ENCODE data around the gene MED29. TPM values are rescaled to one million over a fixed set of nuclear protein-coding genes. Genes with fewer than 3 reads are reported as not detected.

The MED29 gene
- total RNA-seq, 1 experiment from 2014 or later: 32.0 TPM

- Histone ChIP-seq H3K36me3 (ENCODE audit: control insufficient read depth in 1 of 2, insufficient read depth in 2 of 2, low read length in 2 of 2) (peaks cover 4 to 7% of the 10 kb centered on the region in 2 experiments; a peak in 2 of 4 replicates), H3K27me3 (ENCODE audit: insufficient read depth, low read length) (no peaks in the 10 kb centered on the region), H3K4me3 (replicated peaks in 1 of 2; ENCODE audit: low read depth in 1 of 2, low read length in 2 of 2) (peak overlapping the region in 1 of 2 experiments; percentile 3; a peak in 2 of 4 replicates), H3K4me1 (ENCODE audit: control insufficient read depth in 1 of 2, insufficient read depth in 2 of 2, low read length in 2 of 2) (peaks cover 36 to 58% of the 10 kb centered on the region in 2 experiments), H3K9me2 (ENCODE audit: insufficient read depth) (no peaks in the 10 kb centered on the region), H3K4me2 (ENCODE audit: low read length) (peak overlapping the region; percentile 77), H2AFZ (ENCODE audit: low read depth, low read length, poor library complexity, severe bottlenecking) (no peak overlapping the region), H3K79me2 (ENCODE audit: insufficient read depth, low read length) (peaks cover 8% of the 10 kb centered on the region), H3K27ac (ENCODE audit: low read depth, low read length) (peak overlapping the region; percentile 91), H4K20me1 (ENCODE audit: insufficient read depth) (no peaks in the 10 kb centered on the region), H3K9me3 (ENCODE audit: control insufficient read depth in 1 of 2, insufficient read depth in 1 of 2, low read depth in 1 of 2, low read length in 2 of 2) (no peaks in the 10 kb centered on the region), H3K9ac (ENCODE audit: low read length) (peak overlapping the region; percentile 73)
- ATAC-seq (peak; percentile 74), DNase-seq (ENCODE audit: low read depth, low spot score) (peak; percentile 72)
- TF ChIP-seq ELF1 (IDR thresholded peaks at IDR 0.05; ENCODE audit: borderline replicate concordance, low read depth) (no peak), CEBPB (IDR thresholded peaks at IDR 0.05; ENCODE audit: low read depth) (no peak), TCF7L2 (IDR thresholded peaks at IDR 0.05; ENCODE audit: borderline replicate concordance, extremely low read depth, insufficient read depth, insufficient read length) (no peak), YY1 (IDR thresholded peaks at IDR 0.05; ENCODE audit: extremely low read depth, insufficient replicate concordance, low read depth, low read length) (no peak), JUND (IDR thresholded peaks at IDR 0.05) (no peak), POLR2A (IDR thresholded peaks at IDR 0.05; ENCODE audit: borderline replicate concordance, extremely low read depth, insufficient read depth, insufficient read length) (no peak), POLR2AphosphoS5 (IDR thresholded peaks at IDR 0.05; ENCODE audit: low read depth, low read length) (peak; percentile 72), FOSL1 (IDR thresholded peaks at IDR 0.05; ENCODE audit: low read depth) (no peak), CBX3 (IDR thresholded peaks at IDR 0.05; ENCODE audit: low read depth) (no peak), ZFX (IDR thresholded peaks at IDR 0.05) (no peak), ZNF274 (IDR thresholded peaks at IDR 0.05; ENCODE audit: low read depth, low read length) (no peak), EGR1 (IDR thresholded peaks at IDR 0.05; ENCODE audit: low read depth) (no peak), SP1 (IDR thresholded peaks at IDR 0.05; ENCODE audit: low read depth) (no peak), REST (IDR thresholded peaks at IDR 0.05; ENCODE audit: low read depth) (no peak)
- TF ChIP-seq, protein P1, sequence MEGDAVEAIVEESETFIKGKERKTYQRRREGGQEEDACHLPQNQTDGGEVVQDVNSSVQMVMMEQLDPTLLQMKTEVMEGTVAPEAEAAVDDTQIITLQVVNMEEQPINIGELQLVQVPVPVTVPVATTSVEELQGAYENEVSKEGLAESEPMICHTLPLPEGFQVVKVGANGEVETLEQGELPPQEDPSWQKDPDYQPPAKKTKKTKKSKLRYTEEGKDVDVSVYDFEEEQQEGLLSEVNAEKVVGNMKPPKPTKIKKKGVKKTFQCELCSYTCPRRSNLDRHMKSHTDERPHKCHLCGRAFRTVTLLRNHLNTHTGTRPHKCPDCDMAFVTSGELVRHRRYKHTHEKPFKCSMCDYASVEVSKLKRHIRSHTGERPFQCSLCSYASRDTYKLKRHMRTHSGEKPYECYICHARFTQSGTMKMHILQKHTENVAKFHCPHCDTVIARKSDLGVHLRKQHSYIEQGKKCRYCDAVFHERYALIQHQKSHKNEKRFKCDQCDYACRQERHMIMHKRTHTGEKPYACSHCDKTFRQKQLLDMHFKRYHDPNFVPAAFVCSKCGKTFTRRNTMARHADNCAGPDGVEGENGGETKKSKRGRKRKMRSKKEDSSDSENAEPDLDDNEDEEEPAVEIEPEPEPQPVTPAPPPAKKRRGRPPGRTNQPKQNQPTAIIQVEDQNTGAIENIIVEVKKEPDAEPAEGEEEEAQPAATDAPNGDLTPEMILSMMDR (IDR thresholded peaks at IDR 0.05 in 2 of 3, conservative IDR thresholded peaks at IDR 0.05 in 1 of 3; ENCODE audit: borderline replicate concordance in 1 of 3, insufficient read depth in 1 of 3, low read depth in 2 of 3, low read length in 2 of 3): peak in 2 of 3 experiments; percentile 91 to 98; a peak in 4 of 6 replicates
- TF ChIP-seq, protein P2, sequence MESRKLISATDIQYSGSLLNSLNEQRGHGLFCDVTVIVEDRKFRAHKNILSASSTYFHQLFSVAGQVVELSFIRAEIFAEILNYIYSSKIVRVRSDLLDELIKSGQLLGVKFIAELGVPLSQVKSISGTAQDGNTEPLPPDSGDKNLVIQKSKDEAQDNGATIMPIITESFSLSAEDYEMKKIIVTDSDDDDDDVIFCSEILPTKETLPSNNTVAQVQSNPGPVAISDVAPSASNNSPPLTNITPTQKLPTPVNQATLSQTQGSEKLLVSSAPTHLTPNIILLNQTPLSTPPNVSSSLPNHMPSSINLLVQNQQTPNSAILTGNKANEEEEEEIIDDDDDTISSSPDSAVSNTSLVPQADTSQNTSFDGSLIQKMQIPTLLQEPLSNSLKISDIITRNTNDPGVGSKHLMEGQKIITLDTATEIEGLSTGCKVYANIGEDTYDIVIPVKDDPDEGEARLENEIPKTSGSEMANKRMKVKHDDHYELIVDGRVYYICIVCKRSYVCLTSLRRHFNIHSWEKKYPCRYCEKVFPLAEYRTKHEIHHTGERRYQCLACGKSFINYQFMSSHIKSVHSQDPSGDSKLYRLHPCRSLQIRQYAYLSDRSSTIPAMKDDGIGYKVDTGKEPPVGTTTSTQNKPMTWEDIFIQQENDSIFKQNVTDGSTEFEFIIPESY (IDR thresholded peaks at IDR 0.05; ENCODE audit: extremely low read depth, insufficient replicate concordance, low read length): no peak
- TF ChIP-seq, protein P3, sequence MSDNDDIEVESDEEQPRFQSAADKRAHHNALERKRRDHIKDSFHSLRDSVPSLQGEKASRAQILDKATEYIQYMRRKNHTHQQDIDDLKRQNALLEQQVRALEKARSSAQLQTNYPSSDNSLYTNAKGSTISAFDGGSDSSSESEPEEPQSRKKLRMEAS (IDR thresholded peaks at IDR 0.05): no peak
- ChIA-PET POLR2A (interaction anchor here (1.0 to 3.5 kb wide), 5 partner anchors 10 to 43 kb away, joined by 5 to 57 read pairs (median 35); partner anchors contain the start of genes PLEKHG2, RPS16 and ZFP36), RAD21 (ENCODE audit: low non-redundant PET in 1 of 2, low total read pairs in 2 of 2, uncharacterized antibody in 2 of 2, unreplicated experiment in 2 of 2) (interaction anchor here (0.9 to 3.2 kb wide), 4 partner anchors 9 to 14 kb away, joined by 3 to 21 read pairs (median 9); partner anchors contain the start of genes PLEKHG2 (in 2 of the 2) and ZFP36 (in 1 of the 2)), CTCF (interaction anchor here (0.5 to 3.0 kb wide), 13 partner anchors 9 to 277 kb away, joined by 3 to 51 read pairs (median 5); partner anchors contain the start of genes EID2B, PLEKHG2 and ZFP36)
- intact Hi-C loops (cut with micrococcal nuclease): loop anchor here (1.0 kb wide), 1 partner anchor 14 kb away; no protein-coding TSS in a partner anchor
- BruUV-seq (replicated peaks): no TSS peak
These were observed 6.5 kb downstream of the MED29 start for GRCh38 chr19:39397360-39398296.
